Measurements from ENCODE around the gene RAB7B.

Gene RAB7B

DNA sequence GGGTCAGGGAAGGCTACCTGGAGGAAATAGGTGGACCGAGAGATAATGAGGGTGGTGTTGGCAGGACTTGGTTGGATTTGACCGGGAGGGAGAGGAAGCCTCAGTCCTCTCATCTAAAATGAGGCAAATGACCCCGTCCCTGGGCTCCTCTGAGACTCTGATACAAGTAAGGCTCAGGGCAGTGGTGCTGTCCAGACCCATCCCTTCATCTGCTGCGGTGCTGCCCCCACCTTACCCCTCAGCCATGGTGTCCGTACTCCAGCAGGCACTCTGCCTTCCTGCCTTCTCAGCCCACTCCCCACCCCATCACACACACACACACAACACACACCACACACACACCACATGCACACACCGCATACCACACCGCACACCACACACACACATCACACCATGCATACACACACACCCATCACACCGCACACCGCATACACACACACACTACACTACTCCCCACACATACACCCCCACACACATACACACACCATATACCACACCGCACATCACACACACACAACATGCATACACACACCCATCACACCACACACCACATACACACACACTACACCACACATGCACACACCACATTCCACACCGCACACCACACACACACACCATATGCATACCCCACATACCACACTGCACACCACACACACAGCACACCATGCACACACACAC is 30.6 kb downstream of the RAB7B start:
- DNase-seq = no peak

- no peak for DNase-seq
These were observed 31.1 kb downstream of the RAB7B start for GRCh38 chr1:205972081-205972480.

- DNase-seq = no peak
These were observed 32.1 kb downstream of the RAB7B start for GRCh38 chr1:205971082-205971481.

DNA sequence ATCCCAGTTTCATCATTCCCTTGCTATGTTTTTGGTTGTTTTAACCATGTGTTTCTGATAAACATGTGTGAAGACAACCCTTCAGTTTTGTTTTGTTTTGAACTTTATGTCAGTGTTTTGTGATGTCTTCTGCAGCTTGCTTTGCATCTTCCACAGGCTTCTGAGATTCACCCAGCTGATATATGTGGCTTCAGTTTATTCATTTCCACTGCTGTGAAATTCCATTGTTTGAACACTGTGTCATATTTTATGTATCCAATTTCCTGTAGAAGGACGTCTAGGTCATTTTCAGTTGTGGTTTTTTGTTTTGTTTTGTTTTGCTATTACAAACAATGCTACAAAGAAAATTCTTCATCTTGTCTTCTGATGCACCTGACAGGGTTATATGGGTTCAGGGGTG is 32.7 kb downstream of the RAB7B start:
- DNase-seq = no peak

GRCh38 chr1:205969229-205969628 is 34.0 kb downstream of the RAB7B start:
- DNase-seq = no peak

DNA sequence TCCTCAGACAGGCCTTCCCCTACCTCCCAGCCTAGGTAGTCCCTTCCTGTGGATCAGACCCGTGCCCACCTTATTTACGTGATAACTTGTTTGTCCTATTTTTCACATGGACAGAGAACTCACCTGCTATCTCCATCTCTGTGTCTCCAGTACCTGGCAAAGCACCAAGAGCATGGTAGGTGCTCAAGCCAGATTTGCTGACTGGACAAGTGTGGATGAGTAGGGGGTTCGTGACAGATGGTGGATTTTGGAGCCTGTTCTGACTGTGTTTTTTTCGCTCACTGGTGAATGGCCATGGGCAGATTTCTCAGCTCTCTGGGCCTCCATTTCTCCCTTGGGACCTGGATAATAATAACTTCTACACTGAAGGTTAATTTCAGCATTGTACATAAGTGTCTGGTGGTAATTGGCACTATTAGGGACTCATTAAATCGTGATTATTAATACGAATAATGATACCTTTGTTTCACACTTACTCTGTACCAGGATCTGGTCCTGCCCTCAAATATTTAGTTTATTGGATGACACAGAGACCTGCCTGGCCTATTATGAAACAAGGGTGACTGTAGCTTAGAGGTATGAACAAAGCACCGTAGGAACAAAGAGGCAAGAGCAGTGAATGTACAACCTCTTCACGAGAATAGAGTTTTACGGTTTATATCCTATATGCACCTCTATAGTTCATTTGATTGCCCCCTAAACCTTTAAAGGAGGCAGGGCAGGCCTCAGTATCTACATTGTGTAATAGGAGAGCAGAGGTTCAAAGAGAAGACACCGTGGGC is 35.5 kb downstream of the RAB7B start:
- DNase-seq = no peak

- no peak for DNase-seq
These were observed 37.9 kb downstream of the RAB7B start for GRCh38 chr1:205965036-205965884.

DNA sequence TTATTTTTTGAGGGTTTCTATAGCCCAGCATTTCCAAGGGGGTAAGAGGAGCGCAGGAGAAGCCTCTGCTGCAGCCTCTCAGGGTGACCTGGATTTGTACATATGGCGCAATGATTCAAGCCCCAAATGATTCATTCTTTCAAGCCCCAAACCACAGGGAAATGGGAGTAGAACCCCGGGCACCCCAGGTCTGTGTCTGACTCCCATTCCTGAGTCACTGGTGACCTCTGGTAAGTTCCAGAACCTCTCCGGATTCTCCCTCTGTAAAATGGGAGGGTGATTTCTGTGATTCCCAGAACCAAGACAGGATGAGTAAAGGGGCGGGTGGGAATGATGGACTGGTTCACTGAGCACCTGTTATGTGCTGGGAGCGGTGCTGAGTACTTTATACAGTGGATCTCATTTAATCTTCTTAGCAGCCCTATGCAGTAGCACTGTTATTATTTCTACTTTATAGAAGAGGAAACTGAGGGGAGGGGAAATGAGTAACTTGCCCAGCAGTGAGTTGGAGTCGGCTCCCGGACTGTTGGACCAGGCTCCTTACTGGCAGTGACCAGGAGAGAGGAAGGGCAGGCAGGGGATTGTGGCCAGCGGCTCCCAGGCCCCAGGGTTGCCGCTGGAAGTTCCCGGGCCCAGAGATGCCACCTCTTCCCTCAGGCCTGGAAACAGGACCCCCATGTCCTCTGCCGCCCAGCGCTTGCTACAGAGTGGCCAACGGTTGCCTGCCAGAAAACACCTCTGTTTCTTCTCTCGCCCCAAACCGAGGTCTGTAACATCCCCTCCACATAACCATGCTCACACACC is 39.6 kb downstream of the RAB7B start:
- no peak for DNase-seq

DNA sequence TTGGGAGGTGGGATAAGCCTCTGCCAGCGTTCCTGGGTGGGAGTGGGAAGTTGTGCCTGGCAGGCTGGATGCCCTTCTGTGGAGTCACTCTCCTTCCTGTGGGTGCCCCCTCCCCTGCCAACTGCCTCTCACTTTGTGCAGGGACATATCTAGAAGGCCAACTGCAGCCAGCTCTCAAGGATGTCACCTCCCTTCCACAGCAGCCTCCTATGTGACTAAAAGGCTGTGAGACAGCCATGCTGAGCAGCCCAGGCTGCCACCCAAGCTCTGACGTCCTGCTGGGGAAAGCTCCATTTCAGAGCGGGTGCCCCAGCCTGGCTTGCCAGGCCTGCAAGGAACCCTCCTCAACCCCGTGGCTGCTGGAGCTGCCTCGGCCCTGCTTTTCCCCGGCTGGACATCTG is 40.4 kb downstream of the RAB7B start:
- no peak for DNase-seq

DNA sequence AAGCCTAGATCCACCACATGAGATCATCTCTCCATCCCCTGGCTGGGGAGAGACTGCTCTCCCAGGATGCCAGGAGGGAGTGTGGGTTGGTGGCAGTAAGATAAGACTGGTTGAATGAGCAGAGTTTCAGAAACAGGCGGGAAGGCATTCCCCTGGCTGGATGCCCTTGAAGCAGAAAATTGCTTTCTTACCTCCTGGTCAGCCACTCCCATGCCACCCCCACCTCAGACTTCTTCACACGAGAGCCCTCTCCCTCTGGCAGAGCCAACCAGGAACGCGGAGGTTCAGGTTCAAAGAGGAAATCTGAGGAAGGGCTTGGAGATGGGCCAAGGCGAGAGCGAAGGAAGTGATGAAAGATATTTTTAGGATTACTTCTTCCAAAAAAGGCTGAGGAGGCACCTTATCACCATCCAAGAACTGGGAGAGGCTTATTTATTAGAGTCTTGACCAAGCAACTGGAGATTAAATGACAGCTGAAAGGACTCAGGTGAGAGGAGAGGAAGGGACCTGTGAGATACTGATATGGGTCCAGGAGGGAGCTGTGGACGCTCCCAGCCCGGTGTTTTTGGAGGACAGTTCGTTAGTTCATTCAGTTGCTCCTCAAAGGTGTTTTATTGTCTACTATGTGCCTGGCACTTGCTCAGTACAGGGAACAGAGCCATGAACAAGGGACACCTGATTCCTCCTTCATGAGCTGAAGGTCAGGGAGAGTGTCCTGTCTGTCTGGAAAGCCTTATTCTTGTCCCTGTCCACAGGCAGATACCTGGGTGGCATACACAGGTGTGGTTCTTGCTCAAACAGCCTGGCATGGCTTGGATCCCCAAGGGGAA is 41.0 kb downstream of the RAB7B start:
- no peak for DNase-seq

DNA sequence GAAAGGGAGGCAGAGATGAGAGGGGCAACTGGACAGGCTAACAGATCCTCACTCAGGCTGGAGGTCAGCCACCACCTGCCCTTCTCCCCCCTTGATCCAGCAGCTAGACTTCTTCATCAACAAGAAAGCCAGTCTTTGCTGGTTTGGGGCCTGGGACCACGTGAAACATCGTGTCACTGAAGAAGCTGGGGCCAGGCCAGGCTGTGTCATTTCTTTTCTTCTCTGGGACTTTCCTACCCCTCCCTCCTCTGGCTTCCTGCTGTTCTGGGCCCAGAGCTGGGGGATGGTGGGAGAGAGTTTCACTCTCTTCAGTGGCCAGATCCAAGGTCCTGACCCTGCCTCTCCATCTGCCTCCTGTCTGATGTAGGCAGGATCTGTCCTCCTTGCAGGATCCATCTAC is 41.8 kb downstream of the RAB7B start:
- DNase-seq = no peak

DNA sequence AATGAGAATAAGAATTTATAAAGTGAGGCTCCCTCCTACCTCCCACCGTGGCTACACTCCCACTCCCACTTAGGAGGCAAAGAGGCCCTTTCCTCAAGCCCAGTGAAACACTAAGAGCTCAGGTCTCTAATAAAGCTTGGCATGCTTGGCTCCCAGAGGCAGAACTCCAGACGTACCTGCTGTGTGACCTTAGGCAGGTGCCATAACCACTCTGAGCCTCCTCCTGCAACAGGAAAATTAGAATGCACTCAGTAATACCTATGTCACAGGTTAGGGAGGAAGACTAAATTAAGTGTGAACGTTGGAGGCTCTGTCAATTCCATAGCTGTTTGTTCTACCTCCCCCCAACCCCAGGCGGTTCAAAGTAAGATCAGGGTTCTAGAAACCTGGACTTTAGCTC is 43.4 kb downstream of the RAB7B start:
- no peak for DNase-seq

DNA sequence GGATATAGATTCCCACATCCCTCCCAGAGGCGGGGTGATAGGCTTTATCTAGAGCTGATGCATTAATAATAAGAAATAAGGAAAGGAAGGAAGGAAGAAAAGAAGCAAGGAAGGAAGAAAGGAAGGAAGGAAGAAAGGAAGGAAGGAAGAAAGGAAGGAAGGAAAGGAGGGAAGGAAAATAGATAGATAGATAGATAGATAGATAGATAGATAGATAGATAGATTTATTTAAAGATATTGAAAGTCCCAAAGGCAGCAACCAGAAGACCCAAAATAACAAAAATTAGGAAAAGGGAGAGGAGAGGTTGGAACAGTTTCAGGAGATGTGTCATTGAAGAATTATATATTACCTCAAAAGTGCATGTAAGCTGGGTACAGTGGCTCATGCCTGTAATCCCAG is 47.7 kb downstream of the RAB7B start:
- no peak for DNase-seq

- no peak for DNase-seq
These were observed 48.3 kb downstream of the RAB7B start for GRCh38 chr1:205954819-205955404.

GRCh38 chr1:205951746-205952145 is 51.4 kb downstream of the RAB7B start:
- DNase-seq = no peak

- no peak for DNase-seq
These were observed 52.2 kb downstream of the RAB7B start for GRCh38 chr1:205950826-205951549.

DNA sequence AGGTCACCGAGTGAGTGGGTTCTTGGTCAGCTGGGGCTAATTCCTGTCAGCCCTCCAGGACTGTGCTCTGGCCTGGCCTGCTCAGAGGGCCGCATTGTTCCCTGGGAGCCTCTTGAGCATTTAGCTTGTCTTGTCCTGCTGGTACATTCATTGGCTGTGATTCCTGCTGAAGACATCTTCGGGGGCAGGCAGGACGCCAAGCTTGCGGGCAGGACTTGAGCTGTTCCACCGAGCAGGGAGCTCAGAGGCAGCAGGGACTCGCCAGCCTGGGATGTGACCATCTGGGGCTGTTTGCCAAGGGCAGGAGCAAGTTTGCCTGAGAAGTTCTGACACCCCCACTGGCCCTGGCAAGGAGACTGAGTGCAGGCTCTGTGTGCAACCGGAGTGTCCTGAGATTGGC is 52.9 kb downstream of the RAB7B start:
- DNase-seq = no peak

GRCh38 chr1:205949753-205950152 is 53.4 kb downstream of the RAB7B start:
- no peak for DNase-seq

DNA sequence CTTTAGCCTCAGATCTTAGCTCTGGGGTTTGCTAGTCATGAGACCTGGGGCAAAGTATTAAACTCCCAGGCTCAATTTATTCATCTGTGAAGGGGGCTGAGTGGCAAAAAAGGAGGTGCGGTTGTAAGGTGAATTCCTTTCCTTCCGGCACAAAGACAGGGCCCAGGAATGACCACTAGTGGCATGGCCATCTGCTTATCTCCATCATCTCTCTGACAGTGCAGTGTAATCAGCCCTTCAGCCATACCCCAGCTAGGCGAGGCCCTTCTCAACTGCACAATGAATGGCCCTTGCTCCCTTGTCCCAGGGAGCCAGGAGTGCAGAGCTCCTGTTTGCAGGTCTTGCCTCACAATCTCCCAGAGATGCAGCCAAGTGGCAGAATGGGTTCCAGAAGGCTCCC is 54.3 kb downstream of the RAB7B start:
- DNase-seq = no peak

- no peak for DNase-seq
These were observed 55.2 kb downstream of the RAB7B start for GRCh38 chr1:205948039-205948438.

DNA sequence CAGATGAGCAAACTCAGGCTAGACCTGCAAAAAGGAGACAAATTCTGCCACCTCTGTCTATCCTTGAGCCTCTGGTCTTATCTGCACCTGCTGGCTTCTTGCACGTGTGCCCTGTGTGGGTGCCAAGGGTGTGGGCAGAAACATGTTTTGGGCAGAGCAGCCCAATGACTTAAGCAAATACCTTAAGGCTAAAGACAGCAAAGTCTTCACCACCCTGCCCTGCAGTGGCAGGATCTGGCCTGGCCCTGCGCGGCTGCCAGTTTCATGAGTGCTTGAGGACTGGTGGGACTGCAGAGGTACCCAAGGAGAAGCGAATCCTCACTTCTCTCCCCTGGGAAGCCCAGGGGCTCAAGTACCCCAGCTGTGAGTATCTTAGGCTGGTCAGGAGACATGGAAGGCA is 56.2 kb downstream of the RAB7B start:
- DNase-seq = no peak

Data from CD4-positive, alpha-beta T cell treated with Interleukin-6 for 4 hours (primary cell).